K562 (cell line): Measurements from ENCODE around the gene TOM1. TPM values are rescaled to one million over a fixed set of nuclear protein-coding genes. Genes with fewer than 3 reads are reported as not detected.

ENCODE experiments used
- ATAC-seq: fragments of 200-7000 bp; cut with Tn5 transposase; 3 replicates; pipeline ENCODE4 v1.9.1; 2020; ENCODE audit warnings: moderate library complexity
- BruUV-seq: library from RNA; stranded (reverse); fragments of 400-500 nt; replicated peaks from 2 replicates; lab custom pipeline; 2021; lab: Mats Ljungman, UMichigan
- CTCF ChIA-PET: fragments of 300-600 bp; formaldehyde crosslinking; extraction: SDS; loops from one replicate; lab custom pipeline; 2021; ENCODE audit warnings: low intra/inter-chr PET ratio; lab: Yijun Ruan, JAX
- POLR2A ChIA-PET: fragments of 300-600, 350-650 bp; sonication (Branson Sonifier 250); formaldehyde crosslinking; extraction: SDS; loops from one replicate; lab custom pipeline; 2021; ENCODE audit warnings: antibody characterized with exemption, inconsistent platforms; lab: Yijun Ruan, JAX
- DNase-seq, 4 experiments: peaks; one replicate each; pipeline versions ENCODE4 v3.0.0 to v3.0.0-alpha.2; 2011 to 2018; ENCODE audit warnings: low spot score in 3 of 4, mixed read lengths in 3 of 4; ENCODE audit errors: extremely low read depth in 1 of 4
- FAIRE-seq: peaks from 2 replicates; lab custom pipeline; 2011; peaks lifted over from hg19 to GRCh38; lab: Jason Lieb, UNC
- H2AFZ ChIP-seq: 2 replicates; pipeline ENCODE4 v1.6.0; 2011; ENCODE audit warnings: low read depth, low read length, control low read depth, inconsistent platforms
- H3K27ac ChIP-seq: fragments of 200-600 bp; 3 replicates; pipeline ENCODE4 v1.8.0; 2011; ENCODE audit warnings: low read depth, mild to moderate bottlenecking, control low read depth, inconsistent platforms, low read length, moderate library complexity, mixed read lengths; ENCODE audit errors: extremely low read depth
- H3K27me3 ChIP-seq, 2 experiments: fragments of 300-600 bp in 1 of 2; 2 replicates in 1 of 2; 3 replicates in 1 of 2; pipeline versions ENCODE4 v1.6.0 to v1.8.0; 2011; ENCODE audit warnings: inconsistent platforms in 2 of 2, low read length in 2 of 2, mild to moderate bottlenecking in 1 of 2, mixed read lengths in 1 of 2, moderate library complexity in 1 of 2; ENCODE audit not compliant: control insufficient read depth in 2 of 2, insufficient read depth in 2 of 2
- H3K36me3 ChIP-seq: fragments of 300-600 bp; 3 replicates; pipeline ENCODE4 v1.8.0; 2011; ENCODE audit warnings: mild to moderate bottlenecking, low read length, inconsistent platforms; ENCODE audit not compliant: control insufficient read depth, insufficient read depth
- H3K4me1 ChIP-seq, 2 experiments: fragments of 200-600 bp in 1 of 2; replicated peaks in 1 of 2; 2 replicates in 1 of 2; 3 replicates in 1 of 2; pipeline versions ENCODE4 v1.5.1 to v1.8.0; 2011; ENCODE audit warnings: inconsistent platforms in 2 of 2, low read length in 2 of 2, mild to moderate bottlenecking in 1 of 2, mixed read lengths in 1 of 2, moderate library complexity in 1 of 2; ENCODE audit not compliant: control insufficient read depth in 2 of 2, insufficient read depth in 2 of 2
- H3K4me2 ChIP-seq: 2 replicates; pipeline ENCODE4 v1.6.1; 2011; ENCODE audit warnings: low read length, control low read depth, inconsistent platforms, mixed read lengths; ENCODE audit not compliant: insufficient read depth
- H3K4me3 ChIP-seq: fragments of 200-600 bp; sonication (generic), shearing (Covaris generic); 2 replicates; pipeline ENCODE4 v1.5.1; 2016; ENCODE audit warnings: control low read depth, inconsistent platforms
- H3K79me2 ChIP-seq: fragments of 200-600 bp; 3 replicates; pipeline ENCODE4 v1.8.0; 2011; ENCODE audit warnings: low read length, inconsistent platforms; ENCODE audit not compliant: control insufficient read depth, insufficient read depth
- H3K9ac ChIP-seq, 2 experiments: 2 replicates each; pipeline versions ENCODE4 v1.6.0 to v1.6.1; 2011; ENCODE audit warnings: low read depth in 2 of 2, low read length in 2 of 2, control low read depth in 1 of 2, inconsistent platforms in 1 of 2, mild to moderate bottlenecking in 1 of 2, mixed read lengths in 1 of 2; ENCODE audit not compliant: insufficient read depth in 1 of 2
- H3K9me1 ChIP-seq: one replicate; pipeline ENCODE4 v1.6.0; 2011; ENCODE audit warnings: inconsistent platforms, mild to moderate bottlenecking, low read length, moderate library complexity; ENCODE audit not compliant: control insufficient read depth, insufficient read depth
- H3K9me3 ChIP-seq: replicated peaks from 2 replicates; pipeline ENCODE4 v1.5.1; 2011; ENCODE audit warnings: low read depth, low read length, inconsistent platforms; ENCODE audit not compliant: control insufficient read depth, insufficient read depth
- H4K20me1 ChIP-seq: replicated peaks from 2 replicates; pipeline ENCODE4 v1.6.1; 2011; ENCODE audit warnings: low read length, inconsistent platforms, mixed read lengths; ENCODE audit not compliant: control insufficient read depth, insufficient read depth
- CXXC5 ChIP-seq: fragments of 250-450 bp; sonication (Bioruptor Pico); IDR thresholded peaks from 2 replicates; pipeline ENCODE4 v1.8.0; 2022; ENCODE audit warnings: inconsistent platforms, mild to moderate bottlenecking, moderate library complexity
- TSC22D4 ChIP-seq: fragments of 450-650 bp; IDR thresholded peaks from 2 replicates; pipeline ENCODE4 v1.6.1; 2016; ENCODE audit warnings: missing genetic modification characterization, missing biosample characterization, control low read depth
- ZNF318 ChIP-seq, 2 experiments: fragments of 450-650 bp; IDR thresholded peaks; 2 replicates each; pipeline ENCODE4 v1.6.1; 2016; ENCODE audit warnings: mild to moderate bottlenecking in 2 of 2, borderline replicate concordance in 1 of 2, low read depth in 1 of 2, moderate library complexity in 1 of 2
- WGBS: fragments of 100-300 bp; shearing (Covaris generic); methylation state at CpG from one replicate; pipeline ENCODE4 v1.1.6; 2016; ENCODE audit warnings: low coverage, mixed read lengths; ENCODE audit not compliant: insufficient coverage; ENCODE audit errors: missing lambda C conversion rate; 5-methylcytosine and 5-hydroxymethylcytosine counted together
- in situ Hi-C: fragments of 300-500 bp; cut with MboI; formaldehyde crosslinking; loops from 4 replicates; pipeline ENCODE4 v1.15.0; 2018; ENCODE audit warnings: inconsistent platforms, mixed read lengths
- intact Hi-C: fragments of 100-400 bp; cut with micrococcal nuclease; formaldehyde crosslinking; loops from 2 replicates; pipeline ENCODE4 v1.14.2; 2022
- polyA plus RNA-seq, 8 experiments: library from polyadenylated mRNA; depleted of rRNA in 4 of 8; stranded (reverse) in 5 of 8; unstranded in 3 of 8; fragments of >200 nt; fragmentation: Nextera tagmentation in 2 of 8; fragmentation: Illumina TruSeq in 1 of 8; extraction: Ambion mirVana in 2 of 8; extraction: Trizol in 1 of 8; gene quantifications; 2 replicates each; pipeline versions ENCODE4 v1.2.1 to v1.2.3, GENCODE V29; 2011 to 2014; ENCODE audit warnings: inconsistent platforms in 1 of 8, missing spikeins in 1 of 8
- total RNA-seq, 7 experiments: library from RNA; depleted of rRNA in 6 of 7; stranded (reverse); fragments of >200 nt in 6 of 7; fragmentation: Illumina TruSeq in 2 of 7; extraction: Trizol in 2 of 7; gene quantifications; 2 replicates each; pipeline versions ENCODE4 v1.2.1 to v1.2.3, GENCODE V29; 2011 to 2021; ENCODE audit warnings: low replicate concordance in 1 of 7
- TF ChIP-seq, protein P1 (sequence below): fragments of 450-650 bp; formaldehyde crosslinking; IDR thresholded peaks from 2 replicates; pipeline ENCODE4 v1.4.0; 2020; ENCODE audit warnings: mild to moderate bottlenecking, moderate library complexity
- TF ChIP-seq, protein P2 (sequence below): fragments of 250-450 bp; sonication (Bioruptor Pico); IDR thresholded peaks from 2 replicates; pipeline ENCODE4 v1.8.0; 2022; ENCODE audit warnings: moderate library complexity, mild to moderate bottlenecking, inconsistent platforms
- TF ChIP-seq, protein P3 (sequence below), 3 experiments: fragments of 200-800 bp in 1 of 3; fragments of 250-450 bp in 1 of 3; fragments of 450-650 bp in 1 of 3; sonication (Bioruptor Pico) in 1 of 3; sonication (Bioruptor generic) in 1 of 3; formaldehyde crosslinking in 1 of 3; IDR thresholded peaks; 2 replicates each; pipeline versions ENCODE4 v1.6.1 to v1.8.0; 2016 to 2022; ENCODE audit warnings: mild to moderate bottlenecking in 2 of 3, missing genetic modification characterization in 2 of 3, missing compliant biosample characterization in 1 of 3, moderate library complexity in 1 of 3

Gene TOM1
- total and polyA plus RNA-seq, 9 of the 15 experiments (the other 6 are each of a cell fraction or from before 2014, with no cell fraction given), result 0.64 to 20.6 (median 12.0) TPM

DNA sequence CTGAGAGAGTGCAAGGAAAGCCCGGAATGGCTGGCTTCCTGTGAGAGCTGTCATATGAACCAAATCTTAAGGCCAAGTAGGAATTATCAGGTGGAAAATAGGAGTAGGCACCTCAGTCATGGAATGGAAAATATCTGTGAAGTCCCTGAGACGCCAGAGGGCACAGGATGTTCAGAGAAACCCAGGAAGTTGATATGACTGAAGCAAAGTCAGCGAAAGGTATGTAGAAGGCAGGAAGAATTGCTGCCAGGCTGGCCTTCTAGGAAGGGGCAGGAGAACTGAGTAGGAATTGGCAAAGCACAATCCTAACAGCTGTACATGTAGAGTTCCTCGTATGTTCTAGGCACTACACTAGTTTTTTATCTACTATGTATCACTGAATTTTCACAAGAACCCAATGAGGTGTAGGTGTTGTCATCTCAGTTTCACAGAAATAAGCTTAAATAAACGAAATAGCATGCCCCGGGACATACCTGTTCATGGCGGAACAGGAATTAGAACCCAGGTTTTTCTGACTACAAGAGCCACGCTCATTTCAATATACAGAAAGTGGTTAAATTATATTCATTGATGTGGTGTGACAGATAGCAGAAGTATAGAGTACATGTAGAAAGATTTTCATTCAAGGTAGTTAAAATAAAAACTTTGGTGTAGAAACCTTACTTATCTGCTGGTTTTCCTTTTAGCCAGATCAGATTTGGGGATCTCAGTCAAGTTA lies 25.4 kb upstream of the TOM1 start:
- ATAC-seq, result no peak
- TF ChIP-seq, protein P1, sequence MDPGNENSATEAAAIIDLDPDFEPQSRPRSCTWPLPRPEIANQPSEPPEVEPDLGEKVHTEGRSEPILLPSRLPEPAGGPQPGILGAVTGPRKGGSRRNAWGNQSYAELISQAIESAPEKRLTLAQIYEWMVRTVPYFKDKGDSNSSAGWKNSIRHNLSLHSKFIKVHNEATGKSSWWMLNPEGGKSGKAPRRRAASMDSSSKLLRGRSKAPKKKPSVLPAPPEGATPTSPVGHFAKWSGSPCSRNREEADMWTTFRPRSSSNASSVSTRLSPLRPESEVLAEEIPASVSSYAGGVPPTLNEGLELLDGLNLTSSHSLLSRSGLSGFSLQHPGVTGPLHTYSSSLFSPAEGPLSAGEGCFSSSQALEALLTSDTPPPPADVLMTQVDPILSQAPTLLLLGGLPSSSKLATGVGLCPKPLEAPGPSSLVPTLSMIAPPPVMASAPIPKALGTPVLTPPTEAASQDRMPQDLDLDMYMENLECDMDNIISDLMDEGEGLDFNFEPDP, result no peak
- TF ChIP-seq CXXC5 (no peak), ZNF318 (IDR thresholded peaks at IDR 0.05; ENCODE audit: borderline replicate concordance in 1 of 2, low read depth in 1 of 2) (no peak), TSC22D4 (no peak)
- TF ChIP-seq, protein P2, sequence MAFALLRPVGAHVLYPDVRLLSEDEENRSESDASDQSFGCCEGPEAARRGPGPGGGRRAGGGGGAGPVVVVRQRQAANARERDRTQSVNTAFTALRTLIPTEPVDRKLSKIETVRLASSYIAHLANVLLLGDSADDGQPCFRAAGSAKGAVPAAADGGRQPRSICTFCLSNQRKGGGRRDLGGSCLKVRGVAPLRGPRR (CRISPR knock-in tag), result no peak
- TF ChIP-seq, protein P3, sequence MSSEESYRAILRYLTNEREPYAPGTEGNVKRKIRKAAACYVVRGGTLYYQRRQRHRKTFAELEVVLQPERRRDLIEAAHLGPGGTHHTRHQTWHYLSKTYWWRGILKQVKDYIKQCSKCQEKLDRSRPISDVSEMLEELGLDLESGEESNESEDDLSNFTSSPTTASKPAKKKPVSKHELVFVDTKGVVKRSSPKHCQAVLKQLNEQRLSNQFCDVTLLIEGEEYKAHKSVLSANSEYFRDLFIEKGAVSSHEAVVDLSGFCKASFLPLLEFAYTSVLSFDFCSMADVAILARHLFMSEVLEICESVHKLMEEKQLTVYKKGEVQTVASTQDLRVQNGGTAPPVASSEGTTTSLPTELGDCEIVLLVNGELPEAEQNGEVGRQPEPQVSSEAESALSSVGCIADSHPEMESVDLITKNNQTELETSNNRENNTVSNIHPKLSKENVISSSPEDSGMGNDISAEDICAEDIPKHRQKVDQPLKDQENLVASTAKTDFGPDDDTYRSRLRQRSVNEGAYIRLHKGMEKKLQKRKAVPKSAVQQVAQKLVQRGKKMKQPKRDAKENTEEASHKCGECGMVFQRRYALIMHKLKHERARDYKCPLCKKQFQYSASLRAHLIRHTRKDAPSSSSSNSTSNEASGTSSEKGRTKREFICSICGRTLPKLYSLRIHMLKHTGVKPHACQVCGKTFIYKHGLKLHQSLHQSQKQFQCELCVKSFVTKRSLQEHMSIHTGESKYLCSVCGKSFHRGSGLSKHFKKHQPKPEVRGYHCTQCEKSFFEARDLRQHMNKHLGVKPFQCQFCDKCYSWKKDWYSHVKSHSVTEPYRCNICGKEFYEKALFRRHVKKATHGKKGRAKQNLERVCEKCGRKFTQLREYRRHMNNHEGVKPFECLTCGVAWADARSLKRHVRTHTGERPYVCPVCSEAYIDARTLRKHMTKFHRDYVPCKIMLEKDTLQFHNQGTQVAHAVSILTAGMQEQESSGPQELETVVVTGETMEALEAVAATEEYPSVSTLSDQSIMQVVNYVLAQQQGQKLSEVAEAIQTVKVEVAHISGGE (CRISPR knock-in tag; IDR thresholded peaks at IDR 0.05), result no peak

More for the DNA sequence above, 25.4 kb upstream of the TOM1 start:
- Histone ChIP-seq H3K27ac (no peak overlapping the region), H3K4me1 (no peaks in the 10 kb centered on the region), H2AFZ (no peak overlapping the region), H3K27me3 (no peaks in the 10 kb centered on the region), H3K9ac (no peak overlapping the region), H4K20me1 (no peaks in the 10 kb centered on the region), H3K4me3 (no peak overlapping the region), H3K4me2 (no peak overlapping the region), H3K9me3 (no peaks in the 10 kb centered on the region), H3K79me2 (peaks cover 2% of the 10 kb centered on the region; the same call in 1 of the 3 replicates), H3K36me3 (peaks cover 74% of the 10 kb centered on the region; the same call in 2 of the 3 replicates), H3K9me1 (no peaks in the 10 kb centered on the region)
- in situ Hi-C loops, result no loop called here
- intact Hi-C loops, result no loop called here
- ChIA-PET POLR2A (interaction anchor here (0.6 to 0.9 kb wide), 2 partner anchors 8 to 64 kb away, joined by 3 read pairs; no protein-coding TSS in a partner anchor), CTCF (no interaction called here)
- no TSS peak for BruUV-seq
- FAIRE-seq (no peak), DNase-seq (no peak)
- 96% methylated on average over 7 of the region's 8 CpGs for WGBS
